Hepatocyte (in vitro differentiated cells): ENCODE results near the gene FUBP3.

ENCODE experiments used
- CTCF ChIP-seq: fragments of 200-600 bp; sonication (generic); IDR thresholded peaks from 2 replicates; pipeline ENCODE4 v1.5.1; 2016; ENCODE audit warnings: antibody characterized with exemption, mild to moderate bottlenecking; ENCODE audit not compliant: poor library complexity
- EZH2 ChIP-seq: fragments of 200-600 bp; sonication (generic); IDR thresholded peaks from 2 replicates; pipeline ENCODE4 v1.6.1; 2016; ENCODE audit warnings: antibody characterized with exemption, mild to moderate bottlenecking, borderline replicate concordance

- TF ChIP-seq CTCF, result no peak
- no peak for TF ChIP-seq EZH2
Observed at GRCh38 chr9:130549093-130549735, 30.2 kb upstream of the FUBP3 start.
